ENCODE data around the gene DLX3. TPM values are rescaled to one million over a fixed set of nuclear protein-coding genes. Genes with fewer than 3 reads are reported as not detected.

DLX3 gene
- total RNA-seq, 1 experiment from 2014 or later: 0.18 TPM

DNA sequence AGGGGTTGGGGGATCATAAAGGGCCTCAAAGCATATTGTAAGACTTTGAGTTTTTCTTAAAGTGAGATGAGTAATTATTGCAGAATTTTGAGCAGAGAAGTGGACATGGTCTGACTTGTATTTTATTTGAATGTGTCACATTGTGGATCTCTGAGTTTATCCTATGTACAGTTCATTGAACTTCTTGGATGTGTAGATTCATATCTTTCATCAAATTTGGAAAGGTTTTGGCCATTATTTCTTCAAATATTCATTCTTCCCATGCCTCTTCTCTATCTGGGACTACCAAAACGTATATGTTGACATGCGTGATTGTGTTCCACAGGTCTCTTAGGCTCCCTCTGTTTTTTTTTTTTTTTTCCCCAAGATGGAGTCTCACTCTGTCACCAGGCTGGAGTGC is 14.3 kb upstream of the DLX3 start:
- H3K9me3 ChIP-seq (ENCODE audit: low read length): peaks cover 18% of the 10 kb centered on the region; the same call in 1 of the 2 replicates
- no peaks in the 10 kb centered on the region for H3K9me2 ChIP-seq (replicated peaks; ENCODE audit: low read length)
- no peaks in the 10 kb centered on the region for H4K20me1 ChIP-seq (ENCODE audit: low read length)
- H3K9ac ChIP-seq (ENCODE audit: low read length): no peak overlapping the region
- TF ChIP-seq EZH2phosphoT487 (IDR thresholded peaks at IDR 0.05; ENCODE audit: borderline replicate concordance, low read length) (no peak), EZH2 (IDR thresholded peaks at IDR 0.05; ENCODE audit: low read length, unreplicated experiment) (no peak)
- TF ChIP-seq, protein P1, sequence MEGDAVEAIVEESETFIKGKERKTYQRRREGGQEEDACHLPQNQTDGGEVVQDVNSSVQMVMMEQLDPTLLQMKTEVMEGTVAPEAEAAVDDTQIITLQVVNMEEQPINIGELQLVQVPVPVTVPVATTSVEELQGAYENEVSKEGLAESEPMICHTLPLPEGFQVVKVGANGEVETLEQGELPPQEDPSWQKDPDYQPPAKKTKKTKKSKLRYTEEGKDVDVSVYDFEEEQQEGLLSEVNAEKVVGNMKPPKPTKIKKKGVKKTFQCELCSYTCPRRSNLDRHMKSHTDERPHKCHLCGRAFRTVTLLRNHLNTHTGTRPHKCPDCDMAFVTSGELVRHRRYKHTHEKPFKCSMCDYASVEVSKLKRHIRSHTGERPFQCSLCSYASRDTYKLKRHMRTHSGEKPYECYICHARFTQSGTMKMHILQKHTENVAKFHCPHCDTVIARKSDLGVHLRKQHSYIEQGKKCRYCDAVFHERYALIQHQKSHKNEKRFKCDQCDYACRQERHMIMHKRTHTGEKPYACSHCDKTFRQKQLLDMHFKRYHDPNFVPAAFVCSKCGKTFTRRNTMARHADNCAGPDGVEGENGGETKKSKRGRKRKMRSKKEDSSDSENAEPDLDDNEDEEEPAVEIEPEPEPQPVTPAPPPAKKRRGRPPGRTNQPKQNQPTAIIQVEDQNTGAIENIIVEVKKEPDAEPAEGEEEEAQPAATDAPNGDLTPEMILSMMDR (conservative IDR thresholded peaks at IDR 0.05; ENCODE audit: low read depth, low read length): no peak
- no peak overlapping the region for H2AFZ ChIP-seq (ENCODE audit: low read length)
- H3K27me3 ChIP-seq (ENCODE audit: low read length): no peaks in the 10 kb centered on the region
- ATAC-seq (no peak), DNase-seq (no peak)
- no peaks in the 10 kb centered on the region for H3K4me1 ChIP-seq (ENCODE audit: insufficient read depth, low read length)
- BruUV-seq (replicated peaks): no TSS peak
- H3K36me3 ChIP-seq (ENCODE audit: low read depth, low read length): no peaks in the 10 kb centered on the region
- no peak overlapping the region for H3K4me2 ChIP-seq (ENCODE audit: low read length)
- intact Hi-C loops (cut with micrococcal nuclease): no loop called here
- H3F3A ChIP-seq (ENCODE audit: low read length, unreplicated experiment): no peaks in the 10 kb centered on the region
- ChIA-PET CTCF (no interaction called here), POLR2A (ENCODE audit: unreplicated experiment) (no interaction called here)
- no peak overlapping the region for H3K4me3 ChIP-seq (ENCODE audit: low read length)
- H3K79me2 ChIP-seq (ENCODE audit: low read length): no peaks in the 10 kb centered on the region
- no peak overlapping the region for H3K27ac ChIP-seq (ENCODE audit: low read length)

DNA sequence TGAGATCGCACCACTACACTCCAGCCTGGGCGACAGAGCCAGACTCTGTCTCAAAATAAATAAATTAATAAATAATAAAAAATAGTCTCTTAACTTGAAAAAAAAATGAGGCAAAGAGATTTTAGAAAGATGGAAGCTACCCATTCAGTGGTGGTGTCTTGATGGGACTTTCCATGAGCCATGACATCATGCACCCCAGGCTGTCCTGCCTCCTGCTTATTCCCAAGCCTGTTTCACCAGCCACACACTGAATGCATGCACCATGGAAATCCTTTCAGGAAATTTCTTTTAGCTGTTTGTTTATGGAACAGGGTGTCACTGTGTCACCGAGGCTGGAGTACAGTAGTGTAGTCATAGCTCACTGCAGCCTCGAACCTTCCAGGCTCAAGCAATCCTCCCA is 8.9 kb upstream of the DLX3 start:
- ChIA-PET POLR2A (ENCODE audit: unreplicated experiment) (no interaction called here), CTCF (no interaction called here)
- BruUV-seq (replicated peaks): no TSS peak
- DNase-seq (no peak), ATAC-seq (no peak)
- Histone ChIP-seq H3K27me3 (ENCODE audit: low read length) (peaks cover 22% of the 10 kb centered on the region), H3K9me2 (replicated peaks; ENCODE audit: low read length) (no peaks in the 10 kb centered on the region), H3K4me1 (ENCODE audit: insufficient read depth, low read length) (no peaks in the 10 kb centered on the region), H3K9me3 (ENCODE audit: low read length) (0 out of 2 replicates have a peak, but pooled peaks cover 7% of the 10 kb centered on the region), H3K9ac (ENCODE audit: low read length) (no peak overlapping the region), H3K4me2 (ENCODE audit: low read length) (no peak overlapping the region), H2AFZ (ENCODE audit: low read length) (no peak overlapping the region), H3K4me3 (ENCODE audit: low read length) (no peak overlapping the region), H4K20me1 (ENCODE audit: low read length) (no peaks in the 10 kb centered on the region), H3K36me3 (ENCODE audit: low read depth, low read length) (no peaks in the 10 kb centered on the region), H3K27ac (ENCODE audit: low read length) (no peak overlapping the region), H3F3A (ENCODE audit: low read length, unreplicated experiment) (no peaks in the 10 kb centered on the region), H3K79me2 (ENCODE audit: low read length) (no peaks in the 10 kb centered on the region)
- intact Hi-C loops (cut with micrococcal nuclease): no loop called here
- TF ChIP-seq EZH2 (IDR thresholded peaks at IDR 0.05; ENCODE audit: low read length, unreplicated experiment): no peak
- TF ChIP-seq, protein P1 (conservative IDR thresholded peaks at IDR 0.05; ENCODE audit: low read depth, low read length): no peak
- no peak for TF ChIP-seq EZH2phosphoT487 (IDR thresholded peaks at IDR 0.05; ENCODE audit: borderline replicate concordance, low read length)

DNA sequence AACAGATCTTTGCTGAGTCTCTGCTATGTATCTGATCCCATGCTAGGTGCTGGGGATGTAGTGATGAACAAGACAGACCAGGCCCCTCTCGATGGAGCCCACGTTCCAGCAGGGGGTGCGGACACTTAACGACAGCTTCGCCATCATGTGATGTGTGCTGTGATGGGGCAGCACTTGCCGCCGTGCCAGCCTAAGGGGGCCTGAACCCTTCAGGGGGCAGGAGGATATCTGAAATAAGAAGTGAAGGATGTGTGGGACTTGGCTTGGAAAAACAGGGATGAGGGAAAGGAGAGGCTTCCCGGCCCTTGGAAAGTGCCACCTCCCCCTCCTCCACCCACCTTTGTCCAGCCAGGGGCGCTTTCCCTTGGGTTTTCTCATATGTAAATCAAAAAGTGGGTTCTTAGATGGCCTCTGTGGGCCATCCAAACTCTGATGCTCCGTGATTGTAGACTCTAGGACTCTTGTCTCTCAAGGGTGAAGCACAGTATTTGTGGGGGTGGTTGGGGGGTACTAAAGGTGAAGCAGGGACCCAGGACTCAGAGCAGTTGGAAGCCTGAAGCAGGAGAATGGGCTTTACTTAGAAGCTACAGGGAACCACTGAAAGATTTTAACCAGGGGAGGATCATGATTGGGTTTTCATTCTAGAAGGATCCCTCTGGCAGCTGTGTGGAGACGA is 4.0 kb upstream of the DLX3 start:
- Histone ChIP-seq H3F3A (ENCODE audit: low read length, unreplicated experiment) (no peaks in the 10 kb centered on the region), H3K9me2 (replicated peaks; ENCODE audit: low read length) (no peaks in the 10 kb centered on the region), H3K9me3 (ENCODE audit: low read length) (no peaks in the 10 kb centered on the region), H3K4me2 (ENCODE audit: low read length) (peak overlapping the region; percentile 65), H3K79me2 (ENCODE audit: low read length) (no peaks in the 10 kb centered on the region), H3K4me3 (ENCODE audit: low read length) (peak overlapping the region; percentile 26; the same call in 1 of the 2 replicates), H3K27ac (ENCODE audit: low read length) (no peak overlapping the region), H4K20me1 (ENCODE audit: low read length) (no peaks in the 10 kb centered on the region), H3K27me3 (ENCODE audit: low read length) (peaks cover 32% of the 10 kb centered on the region), H3K9ac (ENCODE audit: low read length) (no peak overlapping the region), H3K4me1 (ENCODE audit: insufficient read depth, low read length) (peaks cover 30% of the 10 kb centered on the region), H2AFZ (ENCODE audit: low read length) (peak overlapping the region; percentile 85), H3K36me3 (ENCODE audit: low read depth, low read length) (no peaks in the 10 kb centered on the region)
- no peak for DNase-seq
- ATAC-seq: no peak
- TF ChIP-seq EZH2 (IDR thresholded peaks at IDR 0.05; ENCODE audit: low read length, unreplicated experiment): no peak
- TF ChIP-seq, protein P1 (conservative IDR thresholded peaks at IDR 0.05; ENCODE audit: low read depth, low read length): no peak
- TF ChIP-seq EZH2phosphoT487 (IDR thresholded peaks at IDR 0.05; ENCODE audit: borderline replicate concordance, low read length): no peak
- ChIA-PET POLR2A (ENCODE audit: unreplicated experiment) (no interaction called here), CTCF (interaction anchor here (0.5 to 4.1 kb wide), 10 partner anchors 11 to 442 kb away, joined by 3 to 45 read pairs (median 4); no protein-coding TSS in a partner anchor)
- intact Hi-C loops (cut with micrococcal nuclease): loop anchor here (1.0 to 5.0 kb wide), 3 partner anchors 138 to 432 kb away; partner anchors contain the start of gene SLC35B1
- no TSS peak for BruUV-seq (replicated peaks)
